H9 (cell line): ENCODE measurements around the gene PFDN2. TPM values are rescaled to one million over a fixed set of nuclear protein-coding genes. Genes with fewer than 3 reads are reported as not detected.

ENCODE experiments used
- DNase-seq: peaks from one replicate; pipeline ENCODE4 v3.0.0-alpha.2; 2017
- H2AFZ ChIP-seq: one replicate; pipeline ENCODE4 v1.6.1; 2013; ENCODE audit warnings: mild to moderate bottlenecking, low read length, control low read depth, moderate library complexity
- H2AK5ac ChIP-seq: 2 replicates; pipeline ENCODE4 v1.6.1; 2013; ENCODE audit warnings: low read length, control low read depth, mixed read lengths; ENCODE audit not compliant: insufficient read length
- H2BK120ac ChIP-seq: one replicate; pipeline ENCODE4 v1.6.1; 2013; ENCODE audit warnings: low read depth, mild to moderate bottlenecking, low read length, control low read depth, inconsistent platforms; ENCODE audit not compliant: poor library complexity, severe bottlenecking
- H2BK12ac ChIP-seq: 2 replicates; pipeline ENCODE4 v1.6.1; 2013; ENCODE audit warnings: low read length, control low read depth, mixed read lengths, low read depth; ENCODE audit not compliant: insufficient read length
- H2BK15ac ChIP-seq: 2 replicates; pipeline ENCODE4 v1.6.1; 2013; ENCODE audit warnings: low read depth, low read length, control low read depth
- H2BK20ac ChIP-seq: one replicate; pipeline ENCODE4 v1.6.1; 2013; ENCODE audit warnings: low read depth, mild to moderate bottlenecking, low read length, control low read depth, inconsistent platforms; ENCODE audit not compliant: poor library complexity, severe bottlenecking
- H2BK5ac ChIP-seq: 2 replicates; pipeline ENCODE4 v1.6.1; 2013; ENCODE audit warnings: low read length, control low read depth, mixed read lengths; ENCODE audit not compliant: insufficient read length
- H3K14ac ChIP-seq: 2 replicates; pipeline ENCODE4 v1.6.1; 2013; ENCODE audit warnings: low read length, control low read depth; ENCODE audit not compliant: insufficient read depth
- H3K18ac ChIP-seq: 2 replicates; pipeline ENCODE4 v1.6.1; 2013; ENCODE audit warnings: low read depth, mild to moderate bottlenecking, mixed read lengths, low read length, control low read depth; ENCODE audit not compliant: insufficient read length
- H3K23ac ChIP-seq: 2 replicates; pipeline ENCODE4 v1.6.1; 2013; ENCODE audit warnings: low read length, control low read depth, mixed read lengths, low read depth; ENCODE audit not compliant: insufficient read length
- H3K23me2 ChIP-seq: 2 replicates; pipeline ENCODE4 v1.6.1; 2013; ENCODE audit warnings: low read depth, mild to moderate bottlenecking, mixed read lengths, low read length, control low read depth; ENCODE audit not compliant: insufficient read length, poor library complexity, severe bottlenecking
- H3K27ac ChIP-seq: 2 replicates; pipeline ENCODE4 v1.5.1; 2013; ENCODE audit warnings: low read length, control low read depth, mixed read lengths, low read depth; ENCODE audit not compliant: insufficient read length
- H3K27me3 ChIP-seq: 2 replicates; pipeline ENCODE4 v1.6.1; 2013; ENCODE audit warnings: low read length, control low read depth, inconsistent platforms; ENCODE audit not compliant: insufficient read depth
- H3K4ac ChIP-seq: 2 replicates; pipeline ENCODE4 v1.6.1; 2013; ENCODE audit warnings: low read depth, mild to moderate bottlenecking, control low read depth, inconsistent platforms, low read length, moderate library complexity
- H3K4me1 ChIP-seq: 2 replicates; pipeline ENCODE4 v1.6.1; 2013; ENCODE audit warnings: low read length, control low read depth, inconsistent platforms; ENCODE audit not compliant: insufficient read depth
- H3K4me2 ChIP-seq: 2 replicates; pipeline ENCODE4 v1.6.1; 2013; ENCODE audit warnings: low read length, control low read depth, mixed read lengths; ENCODE audit not compliant: insufficient read length, insufficient read depth
- H3K56ac ChIP-seq: 2 replicates; pipeline ENCODE4 v1.6.1; 2013; ENCODE audit warnings: low read depth, mild to moderate bottlenecking, mixed read lengths, low read length, control low read depth; ENCODE audit not compliant: insufficient read length
- H3K79me1 ChIP-seq: 2 replicates; pipeline ENCODE4 v1.6.1; 2013; ENCODE audit warnings: low read depth, mild to moderate bottlenecking, moderate library complexity, low read length, control low read depth, inconsistent platforms; ENCODE audit not compliant: insufficient read depth, poor library complexity, severe bottlenecking
- H3K79me2 ChIP-seq: 2 replicates; pipeline ENCODE4 v1.6.1; 2013; ENCODE audit warnings: low read length, control low read depth, inconsistent platforms; ENCODE audit not compliant: insufficient read depth
- H3K9ac ChIP-seq: 2 replicates; pipeline ENCODE4 v1.6.1; 2013; ENCODE audit warnings: low read length, control low read depth, mixed read lengths; ENCODE audit not compliant: insufficient read length; ENCODE audit errors: extremely low read depth
- H3K9me3 ChIP-seq: one replicate; pipeline ENCODE4 v1.6.1; 2013; ENCODE audit warnings: low read depth, low read length, inconsistent platforms; ENCODE audit not compliant: control insufficient read depth
- H3T11ph ChIP-seq: one replicate; pipeline ENCODE4 v1.6.1; 2013; ENCODE audit warnings: mild to moderate bottlenecking, low read length, control low read depth, inconsistent platforms
- H4K20me1 ChIP-seq: one replicate; pipeline ENCODE4 v1.6.1; 2013; ENCODE audit not compliant: control insufficient read depth, insufficient read length, insufficient read depth
- H4K5ac ChIP-seq: 2 replicates; pipeline ENCODE4 v1.6.1; 2013; ENCODE audit warnings: low read depth, mild to moderate bottlenecking, mixed read lengths, low read length, control low read depth; ENCODE audit not compliant: insufficient read length
- H4K8ac ChIP-seq: replicated peaks from 2 replicates; pipeline ENCODE4 v1.6.1; 2013; ENCODE audit warnings: low read length, control low read depth, mixed read lengths, low read depth; ENCODE audit not compliant: insufficient read length
- H4K91ac ChIP-seq: 2 replicates; pipeline ENCODE4 v1.6.1; 2013; ENCODE audit warnings: low read depth, mild to moderate bottlenecking, moderate library complexity, mixed read lengths, low read length, control low read depth; ENCODE audit not compliant: insufficient read length
- H3K27ac Mint-ChIP-seq, 3 experiments: 2 replicates in 2 of 3; 3 replicates in 1 of 3; pipeline ENCODE4 v1.8.0; 2020 to 2021; ENCODE audit warnings: mixed read lengths in 3 of 3, mild to moderate bottlenecking in 1 of 3, moderate library complexity in 1 of 3
- H3K27me3 Mint-ChIP-seq: 2 replicates; pipeline ENCODE4 v1.8.0; 2021; ENCODE audit warnings: low read depth, mild to moderate bottlenecking, moderate library complexity, mixed read lengths
- H3K36me3 Mint-ChIP-seq, 3 experiments: 2 replicates in 2 of 3; 3 replicates in 1 of 3; pipeline ENCODE4 v1.8.0; 2020 to 2021; ENCODE audit warnings: low read depth in 3 of 3, mixed read lengths in 3 of 3; ENCODE audit not compliant: insufficient read depth in 1 of 3
- H3K4me1 Mint-ChIP-seq, 2 experiments: 2 replicates each; pipeline ENCODE4 v1.8.0; 2020; ENCODE audit warnings: mixed read lengths in 2 of 2
- H3K4me3 Mint-ChIP-seq, 2 experiments: 2 replicates in 1 of 2; 3 replicates in 1 of 2; pipeline ENCODE4 v1.8.0; 2020 to 2021; ENCODE audit warnings: mild to moderate bottlenecking in 2 of 2, mixed read lengths in 2 of 2, moderate library complexity in 1 of 2
- H3K9me3 Mint-ChIP-seq, 2 experiments: 2 replicates in 1 of 2; 3 replicates in 1 of 2; pipeline ENCODE4 v1.8.0; 2020; ENCODE audit warnings: mild to moderate bottlenecking in 2 of 2, mixed read lengths in 2 of 2, moderate library complexity in 1 of 2
- WGBS: extraction: QIAGEN DNeasy Blood & Tissue Kit; methylation state at CpG from one replicate; pipeline ENCODE4 v1.1.7; 2013; ENCODE audit warnings: missing lambda C conversion rate, low lambda C conversion rate, mixed read lengths; ENCODE audit not compliant: insufficient read length; ENCODE audit errors: extremely low coverage; 5-methylcytosine and 5-hydroxymethylcytosine counted together
- total RNA-seq: library from RNA; stranded (reverse); gene quantifications from 2 replicates; pipeline ENCODE4 v1.2.1, GENCODE V29; 2021
- TF ChIP-seq, protein P1 (sequence below): fragments of 200-600 bp; sonication (generic); conservative IDR thresholded peaks from 3 replicates; pipeline ENCODE4 v1.8.0; 2021; ENCODE audit warnings: antibody characterized with exemption, mild to moderate bottlenecking

The PFDN2 gene
- total RNA-seq, 1 experiment from 2014 or later: 71.8 TPM

DNA sequence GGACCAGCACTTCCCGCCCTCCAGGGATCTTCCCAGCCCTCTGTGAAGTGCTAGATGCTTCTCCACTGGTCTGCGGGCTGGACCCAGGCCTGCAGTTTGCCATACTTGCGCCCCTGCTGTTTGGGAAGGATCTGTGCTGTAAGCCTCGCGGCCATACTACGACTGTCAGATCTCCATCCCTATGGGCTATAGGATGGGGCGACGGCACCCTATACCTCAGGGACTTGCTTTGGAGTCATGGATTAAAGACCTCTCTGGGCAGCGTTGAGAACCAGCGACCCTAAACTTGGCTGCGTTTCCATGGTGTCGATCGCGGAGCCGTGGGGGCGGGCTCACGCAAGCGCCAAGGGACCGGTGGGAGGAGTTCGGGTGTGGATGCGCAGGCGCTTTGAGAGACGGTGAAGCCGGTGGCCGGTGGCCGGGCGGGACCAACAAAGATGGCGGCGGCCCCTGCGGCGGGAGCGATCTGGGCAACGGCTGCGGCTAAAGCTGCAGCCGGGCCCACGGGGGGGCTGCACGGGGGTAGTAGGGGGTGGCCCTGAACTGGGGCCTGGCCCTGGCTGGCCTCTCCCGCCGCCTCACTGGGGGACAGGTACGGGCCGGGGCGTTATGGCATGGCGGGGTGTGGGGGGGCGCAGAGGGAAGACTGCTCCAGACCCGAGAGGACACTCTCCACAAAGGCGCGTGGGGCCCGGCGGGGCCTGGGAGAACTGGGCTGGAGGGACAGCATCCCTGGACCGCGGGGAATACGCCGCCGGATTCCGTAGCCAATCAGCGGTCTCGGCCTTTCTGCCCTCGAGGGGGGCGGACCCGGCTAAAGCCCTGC is 41.5 kb upstream of the PFDN2 start, which contains the start of gene USP21:
TSS of gene USP21 (plus strand) at position 414 of the 826 bp plus-strand sequence. CDS start 1,141 bp downstream, outside the sequence.
- no peaks in the 10 kb centered on the region for H3K4me1 ChIP-seq
- H3K4me3 Mint-ChIP-seq: peak within 1 kb of the TSS; percentile 81 to 89
- peaks cover 5% of the 10 kb centered on the region for H3K23me2 ChIP-seq
- TF ChIP-seq, protein P1, sequence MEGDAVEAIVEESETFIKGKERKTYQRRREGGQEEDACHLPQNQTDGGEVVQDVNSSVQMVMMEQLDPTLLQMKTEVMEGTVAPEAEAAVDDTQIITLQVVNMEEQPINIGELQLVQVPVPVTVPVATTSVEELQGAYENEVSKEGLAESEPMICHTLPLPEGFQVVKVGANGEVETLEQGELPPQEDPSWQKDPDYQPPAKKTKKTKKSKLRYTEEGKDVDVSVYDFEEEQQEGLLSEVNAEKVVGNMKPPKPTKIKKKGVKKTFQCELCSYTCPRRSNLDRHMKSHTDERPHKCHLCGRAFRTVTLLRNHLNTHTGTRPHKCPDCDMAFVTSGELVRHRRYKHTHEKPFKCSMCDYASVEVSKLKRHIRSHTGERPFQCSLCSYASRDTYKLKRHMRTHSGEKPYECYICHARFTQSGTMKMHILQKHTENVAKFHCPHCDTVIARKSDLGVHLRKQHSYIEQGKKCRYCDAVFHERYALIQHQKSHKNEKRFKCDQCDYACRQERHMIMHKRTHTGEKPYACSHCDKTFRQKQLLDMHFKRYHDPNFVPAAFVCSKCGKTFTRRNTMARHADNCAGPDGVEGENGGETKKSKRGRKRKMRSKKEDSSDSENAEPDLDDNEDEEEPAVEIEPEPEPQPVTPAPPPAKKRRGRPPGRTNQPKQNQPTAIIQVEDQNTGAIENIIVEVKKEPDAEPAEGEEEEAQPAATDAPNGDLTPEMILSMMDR: peak; percentile 25; the same call in 1 of the 3 replicates
- no peak within 1 kb of the TSS for H2AK5ac ChIP-seq
- no peak within 1 kb of the TSS for H3T11ph ChIP-seq
- H3K27me3 ChIP-seq: no peaks in the 10 kb centered on the region
- peak within 1 kb of the TSS; percentile 94 for H3K4me2 ChIP-seq
- no peak within 1 kb of the TSS for H3K23ac ChIP-seq
- H3K14ac ChIP-seq: peak within 1 kb of the TSS; percentile 85; the same call in 1 of the 2 replicates
- no peak within 1 kb of the TSS for H2BK15ac ChIP-seq
- H2AFZ ChIP-seq: peak within 1 kb of the TSS; percentile 53
- H4K8ac ChIP-seq: peak within 1 kb of the TSS; percentile 78
- no peaks in the 10 kb centered on the region; the same call in 1 of the 2 replicates for H3K27me3 Mint-ChIP-seq
- no peaks in the 10 kb centered on the region for H4K20me1 ChIP-seq
- H3K9ac ChIP-seq: peak within 1 kb of the TSS; percentile 77
- H3K9me3 ChIP-seq: no peaks in the 10 kb centered on the region
- no peaks in the 10 kb centered on the region for H3K9me3 Mint-ChIP-seq
- DNase-seq: peak; percentile 94
- peak within 1 kb of the TSS; percentile 39 for H2BK120ac ChIP-seq
- no peaks in the 10 kb centered on the region for H3K79me1 ChIP-seq
- H3K18ac ChIP-seq: peak within 1 kb of the TSS; percentile 92
- H4K5ac ChIP-seq: peak within 1 kb of the TSS; percentile 45
- no peak within 1 kb of the TSS for H2BK5ac ChIP-seq
- no peak within 1 kb of the TSS for H3K56ac ChIP-seq
- WGBS: no CpG with 5 or more reads among the region's 60 CpGs
- H4K91ac ChIP-seq: no peak within 1 kb of the TSS
- peaks cover 23 to 25% of the 10 kb centered on the region in 2 experiments for H3K4me1 Mint-ChIP-seq
- H2BK12ac ChIP-seq: no peak within 1 kb of the TSS
- H3K36me3 Mint-ChIP-seq: peaks cover 28 to 58% (median 51%) of the 10 kb centered on the region in 3 experiments
- peak within 1 kb of the TSS; percentile 86 to 97 (median 96) for H3K27ac Mint-ChIP-seq
- no peaks in the 10 kb centered on the region for H3K79me2 ChIP-seq
- H3K4ac ChIP-seq: no peak within 1 kb of the TSS; the same call in 1 of the 2 replicates
- no peak within 1 kb of the TSS for H2BK20ac ChIP-seq
- H3K27ac ChIP-seq: peak within 1 kb of the TSS; percentile 1
